GM21619 (cell line): ENCODE measurements around the gene SLC11A1.

Experiments
- ATAC-seq: cut with Tn5 transposase; IDR thresholded peaks from one replicate; pipeline ENCODE4 v1.9.1; 2021; ENCODE audit not compliant: unreplicated experiment

SLC11A1 gene

GRCh38 chr2:218392891-218393462, 10.9 kb downstream of the SLC11A1 start:
- ATAC-seq = no peak

DNA sequence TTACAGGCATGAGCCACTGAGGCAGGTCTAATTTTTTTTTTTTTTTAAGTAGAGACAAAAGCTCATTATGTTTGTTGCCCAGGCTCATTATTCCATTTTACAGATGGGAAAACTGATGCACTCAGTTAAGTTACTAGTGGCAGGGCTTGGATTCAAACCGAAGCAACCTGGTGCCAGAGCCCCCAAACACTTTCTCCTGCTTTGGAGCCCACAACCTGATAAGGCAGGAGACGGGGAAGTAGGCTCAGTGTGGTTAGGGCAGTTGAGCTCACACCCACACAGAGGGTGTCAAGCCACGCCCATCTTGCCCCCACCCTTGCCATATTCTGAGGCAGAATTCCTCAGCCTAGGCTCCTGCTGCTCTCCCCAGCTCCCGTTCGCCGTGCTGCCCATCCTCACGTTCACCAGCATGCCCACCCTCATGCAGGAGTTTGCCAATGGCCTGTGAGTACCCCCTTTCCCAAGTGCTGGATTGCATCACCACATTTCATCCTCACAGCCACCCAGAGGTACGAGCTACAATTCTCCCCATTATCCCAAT, 11.7 kb downstream of the SLC11A1 start:
- no peak for ATAC-seq

DNA sequence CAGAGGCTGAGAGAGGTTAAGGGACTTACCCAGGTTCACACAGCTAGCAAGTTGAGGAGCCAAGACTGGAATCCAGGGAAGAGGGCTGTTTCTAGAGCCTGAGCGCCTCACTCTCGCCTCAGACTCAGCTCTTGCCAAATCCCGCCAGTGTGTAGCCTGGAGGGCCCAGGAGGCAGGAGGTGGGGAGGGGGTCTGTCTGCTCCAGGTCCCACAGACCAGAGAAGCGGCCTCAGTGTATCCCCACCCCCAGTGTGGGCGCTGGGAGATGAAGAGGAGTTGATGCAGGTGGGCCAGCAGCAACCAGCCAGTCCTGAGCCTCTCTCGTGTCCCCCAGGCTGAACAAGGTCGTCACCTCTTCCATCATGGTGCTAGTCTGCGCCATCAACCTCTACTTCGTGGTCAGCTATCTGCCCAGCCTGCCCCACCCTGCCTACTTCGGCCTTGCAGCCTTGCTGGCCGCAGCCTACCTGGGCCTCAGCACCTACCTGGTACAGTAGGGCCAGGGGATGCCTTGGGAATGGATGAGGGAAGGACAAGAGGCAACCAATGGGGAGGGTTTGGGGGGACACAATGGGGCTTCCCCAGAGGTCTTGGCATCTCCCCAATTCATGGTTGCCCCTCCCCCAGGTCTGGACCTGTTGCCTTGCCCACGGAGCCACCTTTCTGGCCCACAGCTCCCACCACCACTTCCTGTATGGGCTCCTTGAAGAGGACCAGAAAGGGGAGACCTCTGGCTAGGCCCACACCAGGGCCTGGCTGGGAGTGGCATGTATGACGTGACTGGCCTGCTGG, 12.4 kb downstream of the SLC11A1 start:
- no peak for ATAC-seq

- no peak for ATAC-seq
Observed at GRCh38 chr2:218395090-218395444, 13.0 kb downstream of the SLC11A1 start.

DNA sequence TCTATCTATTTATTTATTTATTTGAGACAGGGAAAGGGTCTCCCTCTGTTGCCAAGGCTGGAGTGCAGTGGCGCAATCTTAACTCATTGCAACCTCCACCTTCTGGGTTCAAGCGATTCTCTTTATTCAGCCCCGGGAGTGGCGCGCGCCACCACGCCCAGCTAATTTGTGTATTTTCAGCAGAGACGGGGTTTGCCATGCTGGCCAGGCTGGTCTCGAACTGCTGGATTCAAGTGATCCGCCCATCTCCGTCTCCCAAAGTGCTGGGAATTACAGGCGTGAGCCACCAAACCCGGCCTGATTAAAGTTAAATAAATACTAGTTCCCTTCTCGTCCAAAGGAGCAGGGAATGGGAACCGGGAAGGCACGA, 13.4 kb downstream of the SLC11A1 start:
- ATAC-seq = no peak

GRCh38 chr2:218395826-218396687, 14.0 kb downstream of the SLC11A1 start:
- peak; percentile 40 for ATAC-seq

DNA sequence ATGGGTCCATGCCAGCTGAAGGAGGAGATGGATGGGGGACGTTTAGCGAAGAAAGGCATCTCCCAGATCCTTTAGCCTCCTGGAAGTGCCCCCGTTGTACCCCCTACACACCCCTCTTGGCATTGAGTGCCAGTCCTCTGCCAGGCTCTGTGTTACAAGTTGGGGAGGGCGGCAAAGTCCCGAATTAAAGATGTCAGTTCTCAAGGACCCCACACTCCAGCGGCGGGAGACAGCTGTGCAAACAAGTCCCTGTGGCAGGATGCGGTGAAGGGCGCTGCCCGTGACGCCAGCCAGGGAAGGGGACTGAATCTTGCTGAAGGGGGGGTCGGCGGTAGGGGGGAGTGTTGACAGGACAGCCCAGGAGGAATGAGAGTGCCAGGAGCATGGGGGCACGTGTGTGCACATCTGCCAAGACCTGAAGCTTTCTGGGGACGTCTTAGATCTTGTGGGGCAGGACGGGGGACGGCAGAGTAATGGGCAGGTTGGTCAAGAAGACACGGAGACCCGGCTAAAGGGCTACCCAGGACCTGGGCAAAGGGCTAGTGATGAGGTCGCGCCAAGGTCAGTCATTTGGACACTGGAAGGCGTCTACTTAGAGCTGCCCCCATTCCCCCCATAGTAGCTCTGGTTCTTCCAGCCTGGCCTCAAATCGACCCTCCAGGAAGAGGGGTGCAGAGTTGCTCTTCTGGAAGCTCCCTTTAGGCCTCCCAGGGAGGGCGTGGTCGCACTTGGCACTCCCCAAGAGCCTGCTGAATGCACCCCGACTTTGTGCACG, 14.8 kb downstream of the SLC11A1 start:
- ATAC-seq = no peak

GRCh38 chr2:218397463-218397819, 15.4 kb downstream of the SLC11A1 start:
- no peak for ATAC-seq

DNA sequence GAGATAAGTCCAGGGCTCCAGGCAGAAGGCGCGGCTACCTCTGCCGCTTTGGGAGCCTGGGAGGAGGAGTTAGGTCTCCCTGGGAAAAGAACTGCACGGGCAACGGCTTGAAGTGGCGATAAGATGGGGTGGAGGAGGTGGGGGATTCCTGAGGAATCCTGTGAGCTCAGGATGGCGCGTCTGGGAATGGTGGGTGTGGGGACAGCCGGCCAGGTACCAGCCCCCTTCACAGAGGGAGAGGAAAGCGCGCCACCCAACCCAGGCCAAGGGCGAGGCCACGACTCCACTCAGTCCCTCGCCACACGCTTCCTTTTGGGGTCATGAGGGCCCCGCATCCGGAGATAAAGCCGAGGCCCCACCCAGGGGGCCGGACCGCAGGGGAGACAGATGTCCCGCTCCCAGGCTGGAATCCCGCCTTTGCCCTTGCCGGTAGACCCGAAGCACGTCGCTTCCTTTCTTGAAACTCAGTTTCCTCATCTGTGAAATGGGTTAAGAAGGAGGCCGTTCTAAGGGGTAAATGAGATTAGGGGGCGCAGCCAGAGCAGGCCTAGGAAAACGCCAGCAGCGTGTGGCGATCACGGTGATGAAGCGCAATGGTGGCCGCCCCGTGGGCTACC, 15.9 kb downstream of the SLC11A1 start:
- ATAC-seq = peak; percentile 23

GRCh38 chr2:218398437-218399390, 16.6 kb downstream of the SLC11A1 start:
- ATAC-seq = peak; percentile 27

- peak; percentile 30 for ATAC-seq
Observed at GRCh38 chr2:218399391-218400166, 17.5 kb downstream of the SLC11A1 start, which contains the start of gene CTDSP1. CTDSP1 (plus strand) TSS chr2:218399868; CDS start chr2:218400091, 223 bp downstream.

- ATAC-seq = no peak
Observed at GRCh38 chr2:218400167-218400929, 18.3 kb downstream of the SLC11A1 start.

- ATAC-seq = no peak
Observed at GRCh38 chr2:218400930-218401881, 19.1 kb downstream of the SLC11A1 start.

GRCh38 chr2:218401890-218402289, 19.8 kb downstream of the SLC11A1 start:
- ATAC-seq = no peak

DNA sequence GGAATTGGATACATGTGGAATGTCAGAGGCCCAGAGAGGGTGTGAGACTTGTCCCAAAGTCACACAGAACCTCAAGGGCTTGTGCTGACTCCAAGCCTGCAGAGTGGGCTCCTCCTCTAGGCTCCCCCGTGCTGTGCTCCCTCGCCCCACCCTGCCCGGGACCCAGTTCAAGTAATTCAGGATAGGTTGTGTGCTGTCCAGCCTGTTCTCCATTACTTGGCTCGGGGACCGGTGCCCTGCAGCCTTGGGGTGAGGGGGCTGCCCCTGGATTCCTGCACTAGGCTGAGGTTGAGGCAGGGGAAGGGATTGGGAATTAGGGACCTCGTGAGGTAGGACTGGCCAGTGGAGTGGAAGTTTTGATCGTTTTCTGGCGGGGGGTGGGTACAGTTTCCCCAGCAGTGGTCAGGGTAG, 20.4 kb downstream of the SLC11A1 start:
- ATAC-seq = no peak

GRCh38 chr2:218402911-218403411, 20.9 kb downstream of the SLC11A1 start:
- no peak for ATAC-seq
